Thymus (tissue), 11 donors: ENCODE results near the gene PDCD6IP. TPM values are rescaled to one million over a fixed set of nuclear protein-coding genes. Genes with fewer than 3 reads are reported as not detected.

ENCODE experiments used
- DNase-seq, 9 donors: peaks; one replicate each; pipeline ENCODE4 v3.0.0-alpha.2; 2013; ENCODE audit warnings: low spot score in 9 of 9, low read depth in 6 of 9, missing footprints in 1 of 9
- H3K27ac ChIP-seq, 2 donors: one replicate each; pipeline ENCODE4 v1.5.1; 2013; ENCODE audit warnings: control low read depth in 1 of 2, low read depth in 1 of 2, low read length in 1 of 2, mild to moderate bottlenecking in 1 of 2, moderate library complexity in 1 of 2
- H3K27me3 ChIP-seq, 2 donors: one replicate each; pipeline ENCODE4 v1.5.1; 2013; ENCODE audit warnings: low read length in 1 of 2; ENCODE audit not compliant: control insufficient read depth in 2 of 2, insufficient read depth in 1 of 2
- H3K36me3 ChIP-seq, 2 donors: one replicate each; pipeline ENCODE4 v1.5.1; 2013; ENCODE audit warnings: low read length in 1 of 2, mild to moderate bottlenecking in 1 of 2, moderate library complexity in 1 of 2; ENCODE audit not compliant: control insufficient read depth in 2 of 2, insufficient read depth in 2 of 2
- H3K4me1 ChIP-seq, 2 donors: one replicate each; pipeline ENCODE4 v1.5.1; 2013; ENCODE audit warnings: low read length in 2 of 2; ENCODE audit not compliant: control insufficient read depth in 2 of 2, insufficient read depth in 2 of 2
- H3K4me3 ChIP-seq, 2 donors: one replicate each; pipeline ENCODE4 v1.5.1; 2013; ENCODE audit warnings: low read length in 2 of 2, control low read depth in 1 of 2, mild to moderate bottlenecking in 1 of 2
- H3K9me3 ChIP-seq, 2 donors: one replicate each; pipeline ENCODE4 v1.5.1; 2013; ENCODE audit warnings: low read length in 1 of 2, mild to moderate bottlenecking in 1 of 2; ENCODE audit not compliant: control insufficient read depth in 2 of 2, insufficient read depth in 1 of 2
- WGBS: extraction: QIAGEN DNeasy Blood & Tissue Kit; methylation state at CpG from one replicate; pipeline ENCODE4 v1.1.7; 2013; 5-methylcytosine and 5-hydroxymethylcytosine counted together
- polyA plus RNA-seq: library from polyadenylated mRNA; stranded (reverse); fragments of 200-250 nt; gene quantifications from one replicate; pipeline ENCODE4 v1.2.3, GENCODE V29; 2013
- total RNA-seq: library from RNA; stranded (reverse); fragments of 120-200 nt; gene quantifications from one replicate; pipeline ENCODE4 v1.2.4, GENCODE V29; 2013
- donor health status: healthy.

Gene PDCD6IP
- total and polyA plus RNA-seq, 2 donors = 62.9 to 68.5 TPM

GRCh38 chr3:33885496-33885895 lies 87.1 kb downstream of the PDCD6IP start:
- Histone ChIP-seq H3K36me3 (no peaks in the 10 kb centered on the region), H3K27me3 (no peaks in the 10 kb centered on the region), H3K9me3 (no peaks in the 10 kb centered on the region), H3K27ac (no peak overlapping the region), H3K4me3 (no peak overlapping the region), H3K4me1 (peaks cover 0 to 29% of the 10 kb centered on the region in 2 donors)
- no peak for DNase-seq
- WGBS = 97% methylated on average over 6 of the region's 6 CpGs

DNA sequence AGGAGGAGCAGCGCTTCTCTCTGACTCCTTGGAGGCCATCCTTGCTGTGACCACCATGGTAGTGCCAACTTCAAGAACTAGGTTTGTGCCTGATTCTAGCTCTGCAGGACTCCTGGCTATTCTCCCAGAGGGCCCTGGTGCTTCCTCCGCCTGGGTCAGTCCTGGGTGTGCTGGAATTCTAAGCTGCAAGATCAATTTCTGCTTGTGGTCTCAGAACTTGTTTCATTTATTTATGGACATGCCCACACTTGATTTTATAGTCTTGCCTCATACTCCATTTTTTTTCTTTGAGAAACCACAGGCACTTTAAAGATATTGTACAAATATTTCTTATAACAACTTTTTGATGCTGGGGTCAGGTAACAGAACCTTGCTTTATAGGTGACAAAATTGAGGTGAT lies 87.6 kb downstream of the PDCD6IP start:
- H3K27ac ChIP-seq = no peak overlapping the region
- WGBS = 96% methylated on average over 2 of the region's 2 CpGs
- H3K4me3 ChIP-seq = no peak overlapping the region
- no peak for DNase-seq
- H3K4me1 ChIP-seq = peaks cover 0 to 27% of the 10 kb centered on the region in 2 donors
- H3K27me3 ChIP-seq = no peaks in the 10 kb centered on the region
- no peaks in the 10 kb centered on the region for H3K36me3 ChIP-seq
- no peaks in the 10 kb centered on the region for H3K9me3 ChIP-seq

DNA sequence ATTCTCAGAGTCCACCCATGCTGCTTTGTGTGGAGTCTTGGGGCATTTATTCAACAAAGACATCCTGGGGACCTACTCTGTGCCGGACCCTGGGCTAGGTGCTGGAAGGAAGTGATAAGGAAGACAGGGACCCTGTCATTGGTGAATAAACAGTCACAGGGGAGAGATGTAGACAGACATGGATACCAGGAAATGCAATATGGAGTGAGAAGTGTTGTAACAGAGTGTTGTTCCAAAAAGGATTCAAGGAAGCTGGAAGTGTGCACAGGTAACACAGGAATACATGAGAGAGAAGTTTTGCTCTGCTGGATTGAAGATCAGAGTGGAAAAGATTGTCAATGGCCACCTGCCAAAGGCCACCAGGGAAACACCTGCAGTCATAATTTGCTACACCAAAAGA lies 89.0 kb downstream of the PDCD6IP start:
- 94% methylated on average over 1 of the region's 1 CpG for WGBS
- H3K9me3 ChIP-seq = no peaks in the 10 kb centered on the region
- no peak overlapping the region for H3K27ac ChIP-seq
- DNase-seq = no peak
- no peaks in the 10 kb centered on the region for H3K36me3 ChIP-seq
- no peaks in the 10 kb centered on the region for H3K27me3 ChIP-seq
- no peak overlapping the region for H3K4me3 ChIP-seq
- H3K4me1 ChIP-seq = peaks cover 0 to 15% of the 10 kb centered on the region in 2 donors

DNA sequence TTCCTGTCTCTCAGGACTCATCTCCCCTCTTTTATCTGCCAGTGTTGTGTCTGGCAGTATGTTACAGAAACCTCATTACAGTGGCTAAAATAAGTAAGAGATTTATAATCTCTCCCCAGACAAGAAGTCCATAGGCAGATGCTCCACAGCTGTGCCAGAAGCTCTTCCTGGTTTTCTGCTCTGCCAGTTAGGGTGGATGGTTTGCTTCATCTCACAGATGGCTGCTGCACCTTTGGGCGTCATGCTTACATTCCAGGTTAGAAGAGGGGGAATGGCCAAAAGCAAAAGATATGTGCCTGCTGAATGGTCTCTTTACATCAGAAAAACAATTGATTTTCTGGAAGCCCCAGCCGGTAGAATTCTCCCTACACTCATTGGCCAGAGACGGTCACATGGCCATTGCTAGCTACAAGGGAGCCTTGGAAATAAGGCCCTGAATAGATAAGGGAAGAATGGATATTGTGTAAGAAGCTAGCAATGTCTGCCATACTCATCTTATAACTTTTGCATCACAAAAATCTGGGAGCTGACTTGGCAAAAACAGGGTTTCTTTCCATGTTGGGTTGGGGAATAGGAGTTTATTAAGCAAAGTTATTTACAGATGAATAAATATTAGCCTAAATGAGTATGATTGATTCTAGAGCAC lies 91.1 kb downstream of the PDCD6IP start:
- peaks cover 0 to 4% of the 10 kb centered on the region in 2 donors for H3K4me1 ChIP-seq
- H3K27me3 ChIP-seq = no peaks in the 10 kb centered on the region
- H3K36me3 ChIP-seq = no peaks in the 10 kb centered on the region
- WGBS = 98% methylated on average over 3 of the region's 3 CpGs
- H3K27ac ChIP-seq = no peak overlapping the region
- DNase-seq = no peak
- no peak overlapping the region for H3K4me3 ChIP-seq
- H3K9me3 ChIP-seq = no peaks in the 10 kb centered on the region

GRCh38 chr3:33892655-33893054 lies 94.2 kb downstream of the PDCD6IP start:
- no peaks in the 10 kb centered on the region for H3K36me3 ChIP-seq
- no peak overlapping the region for H3K27ac ChIP-seq
- DNase-seq = no peak
- H3K9me3 ChIP-seq = no peaks in the 10 kb centered on the region
- peaks cover 0 to 2% of the 10 kb centered on the region in 2 donors for H3K4me1 ChIP-seq
- H3K27me3 ChIP-seq = no peaks in the 10 kb centered on the region
- WGBS = 89% methylated on average over 1 of the region's 1 CpG
- H3K4me3 ChIP-seq = no peak overlapping the region

DNA sequence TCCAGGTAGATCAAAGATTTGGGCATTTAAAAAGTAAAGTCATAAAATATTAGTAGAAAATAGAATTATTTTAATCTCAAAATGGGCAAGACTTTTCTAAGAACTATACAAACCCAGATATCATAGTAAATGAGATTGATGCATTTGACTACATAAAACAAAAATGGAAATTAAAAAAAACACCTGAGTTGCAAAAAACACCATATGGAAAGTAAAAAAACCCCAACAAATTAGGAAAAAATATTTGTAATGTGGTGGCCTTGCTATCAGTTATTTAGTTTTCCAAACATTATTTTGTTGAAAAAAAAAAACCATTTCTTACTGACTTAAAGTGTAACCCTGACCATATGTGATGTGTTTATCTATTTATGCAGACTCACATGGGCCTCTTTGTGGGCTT lies 97.2 kb downstream of the PDCD6IP start:
- Histone ChIP-seq H3K27me3 (no peaks in the 10 kb centered on the region), H3K36me3 (no peaks in the 10 kb centered on the region), H3K27ac (no peak overlapping the region), H3K4me1 (no peaks in the 10 kb centered on the region), H3K4me3 (no peak overlapping the region), H3K9me3 (no peaks in the 10 kb centered on the region)
- DNase-seq = no peak

DNA sequence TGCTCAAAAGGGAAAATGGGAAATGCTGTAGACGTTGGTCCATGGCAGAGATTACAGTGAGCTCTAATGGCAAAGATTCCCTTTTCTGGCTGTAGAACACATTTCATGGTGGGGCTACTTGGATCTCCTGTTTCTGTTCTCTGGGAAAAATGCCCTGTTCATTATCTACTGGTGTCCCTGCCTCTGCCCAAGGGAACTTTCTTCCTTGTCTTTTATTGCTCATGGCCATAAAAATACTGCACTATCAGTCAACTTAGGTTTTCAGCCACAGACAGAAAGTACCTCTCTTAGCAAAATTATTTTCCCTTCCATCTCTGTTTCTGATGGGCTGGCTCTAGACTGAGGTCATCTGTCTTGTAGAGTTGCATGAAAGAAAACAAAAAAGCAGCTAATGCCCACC lies 98.9 kb downstream of the PDCD6IP start:
- H3K27ac ChIP-seq = no peak overlapping the region
- DNase-seq = no peak
- H3K9me3 ChIP-seq = no peaks in the 10 kb centered on the region
- H3K27me3 ChIP-seq = no peaks in the 10 kb centered on the region
- H3K4me3 ChIP-seq = no peak overlapping the region
- no peaks in the 10 kb centered on the region for H3K36me3 ChIP-seq
- WGBS = 90% methylated on average over 1 of the region's 1 CpG
- H3K4me1 ChIP-seq = no peaks in the 10 kb centered on the region

DNA sequence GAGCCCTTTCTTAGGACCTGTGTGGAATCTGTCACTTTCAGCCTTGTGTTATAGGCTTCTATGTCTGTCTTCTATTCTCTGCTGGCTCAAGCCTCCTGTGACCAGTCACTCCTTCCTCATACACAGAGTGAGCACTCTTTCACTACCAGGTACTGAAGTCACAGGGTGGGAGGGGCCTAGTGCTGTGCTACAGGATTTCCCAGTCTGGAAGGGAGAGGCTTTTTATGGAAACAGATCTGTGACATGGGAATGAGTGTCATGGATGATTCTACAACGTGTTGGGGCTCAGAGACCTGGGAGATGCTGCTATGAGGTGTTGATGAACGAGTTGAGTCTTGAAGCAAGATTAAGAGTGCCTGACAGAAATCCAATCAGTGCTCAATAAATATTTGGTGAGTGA lies 100.5 kb downstream of the PDCD6IP start:
- Histone ChIP-seq H3K27me3 (no peaks in the 10 kb centered on the region), H3K4me3 (no peak overlapping the region), H3K9me3 (peaks cover 0 to 4% of the 10 kb centered on the region in 2 donors), H3K27ac (no peak overlapping the region), H3K36me3 (no peaks in the 10 kb centered on the region), H3K4me1 (no peaks in the 10 kb centered on the region)
- no peak for DNase-seq
- 90% methylated on average over 2 of the region's 2 CpGs for WGBS

DNA sequence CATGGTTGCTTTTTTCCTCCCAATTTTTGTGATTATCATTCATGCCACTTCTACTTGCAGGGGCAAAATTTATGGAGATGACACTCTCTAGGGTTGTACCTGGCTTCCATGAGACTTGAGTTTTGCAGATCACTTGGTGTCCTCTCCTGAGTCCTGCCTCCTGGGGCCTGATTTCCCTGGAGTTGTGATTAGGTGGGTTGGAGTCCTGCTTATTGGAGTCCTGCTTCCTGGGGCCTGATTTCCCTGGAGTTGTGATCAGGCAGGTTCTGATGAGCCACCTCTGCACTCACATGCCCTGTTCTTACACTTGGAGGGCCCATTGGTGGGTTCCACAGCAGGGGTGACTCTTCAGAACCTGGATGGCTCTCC lies 102.0 kb downstream of the PDCD6IP start:
- DNase-seq = no peak
- Histone ChIP-seq H3K27me3 (no peaks in the 10 kb centered on the region), H3K36me3 (no peaks in the 10 kb centered on the region), H3K27ac (no peak overlapping the region), H3K4me1 (no peaks in the 10 kb centered on the region), H3K9me3 (peaks cover 0 to 4% of the 10 kb centered on the region in 2 donors), H3K4me3 (no peak overlapping the region)
